Effector memory CD4-positive, alpha-beta T cell (primary cell): ENCODE data around the gene RAB10.
A peak's percentile ranks its signal among the peaks of the same experiment; 100 is the strongest.

ENCODE experiments used
- DNase-seq, 3 donors: peaks; one replicate each; pipeline ENCODE4 v3.0.0-alpha.2; 2020
- H3K27ac ChIP-seq: 2 replicates; pipeline ENCODE4 v1.7.0; 2013; ENCODE audit warnings: mild to moderate bottlenecking, low read length, moderate library complexity; ENCODE audit not compliant: insufficient read depth, poor library complexity, severe bottlenecking
- H3K27me3 ChIP-seq: replicated peaks from 2 replicates; pipeline ENCODE4 v1.7.0; 2013; ENCODE audit warnings: mild to moderate bottlenecking, low read length; ENCODE audit not compliant: insufficient read depth, control insufficient read depth, poor library complexity, severe bottlenecking
- H3K36me3 ChIP-seq: 2 replicates; pipeline ENCODE4 v1.7.0; 2013; ENCODE audit warnings: mild to moderate bottlenecking, low read length, moderate library complexity; ENCODE audit not compliant: control insufficient read depth, insufficient read depth
- H3K4me1 ChIP-seq: 2 replicates; pipeline ENCODE4 v1.7.0; 2013; ENCODE audit warnings: low read length, mild to moderate bottlenecking; ENCODE audit not compliant: control insufficient read depth, insufficient read depth, poor library complexity, severe bottlenecking
- H3K4me3 ChIP-seq: 2 replicates; pipeline ENCODE4 v1.7.0; 2013; ENCODE audit warnings: low read length, low read depth, mild to moderate bottlenecking; ENCODE audit not compliant: insufficient read depth, poor library complexity, severe bottlenecking
- H3K9me3 ChIP-seq: 2 replicates; pipeline ENCODE4 v1.7.0; 2013; ENCODE audit warnings: mild to moderate bottlenecking, low read length, moderate library complexity; ENCODE audit not compliant: control insufficient read depth

The RAB10 gene

GRCh38 chr2:26052740-26053139 lies 18.9 kb downstream of the RAB10 start:
- no peak for DNase-seq
- Histone ChIP-seq H3K27me3 (no peaks in the 10 kb centered on the region), H3K36me3 (no peaks in the 10 kb centered on the region), H3K4me3 (no peak overlapping the region), H3K9me3 (no peaks in the 10 kb centered on the region), H3K27ac (no peak overlapping the region), H3K4me1 (peaks cover 5% of the 10 kb centered on the region)

- DNase-seq: no peak
- Histone ChIP-seq H3K27ac (no peak overlapping the region), H3K4me3 (no peak overlapping the region), H3K9me3 (no peaks in the 10 kb centered on the region), H3K36me3 (no peaks in the 10 kb centered on the region), H3K27me3 (no peaks in the 10 kb centered on the region), H3K4me1 (peaks cover 5% of the 10 kb centered on the region)
Observed at GRCh38 chr2:26054598-26055348, 20.9 kb downstream of the RAB10 start.

- H3K4me1 ChIP-seq: no peaks in the 10 kb centered on the region
- H3K27ac ChIP-seq: no peak overlapping the region
- no peaks in the 10 kb centered on the region for H3K9me3 ChIP-seq
- DNase-seq: no peak
- no peaks in the 10 kb centered on the region for H3K27me3 ChIP-seq
- H3K36me3 ChIP-seq: peaks cover 4% of the 10 kb centered on the region
- no peak overlapping the region for H3K4me3 ChIP-seq
Observed at GRCh38 chr2:26058390-26058789, 24.5 kb downstream of the RAB10 start.

- no peaks in the 10 kb centered on the region for H3K27me3 ChIP-seq
Observed at GRCh38 chr2:26059542-26059941, 25.7 kb downstream of the RAB10 start.

GRCh38 chr2:26061539-26061938 lies 27.7 kb downstream of the RAB10 start:
- Histone ChIP-seq H3K27me3 (no peaks in the 10 kb centered on the region), H3K4me3 (no peak overlapping the region), H3K36me3 (peaks cover 4% of the 10 kb centered on the region), H3K27ac (no peak overlapping the region), H3K4me1 (no peaks in the 10 kb centered on the region), H3K9me3 (no peaks in the 10 kb centered on the region)
- DNase-seq: no peak

More at GRCh38 chr2:26059542-26059941, 25.7 kb downstream of the RAB10 start:
- no peaks in the 10 kb centered on the region for H3K9me3 ChIP-seq
- H3K27ac ChIP-seq: no peak overlapping the region
- no peak overlapping the region for H3K4me3 ChIP-seq
- no peaks in the 10 kb centered on the region for H3K4me1 ChIP-seq
- H3K36me3 ChIP-seq: peaks cover 4% of the 10 kb centered on the region
- DNase-seq: no peak

- Histone ChIP-seq H3K36me3 (peaks cover 4% of the 10 kb centered on the region), H3K4me3 (no peak overlapping the region), H3K9me3 (no peaks in the 10 kb centered on the region), H3K27me3 (no peaks in the 10 kb centered on the region), H3K27ac (no peak overlapping the region), H3K4me1 (peaks cover 10% of the 10 kb centered on the region)
- DNase-seq: no peak
Observed at GRCh38 chr2:26064846-26065245, 31.0 kb downstream of the RAB10 start.

- Histone ChIP-seq H3K9me3 (no peaks in the 10 kb centered on the region), H3K36me3 (no peaks in the 10 kb centered on the region), H3K27me3 (no peaks in the 10 kb centered on the region), H3K4me3 (no peak overlapping the region), H3K27ac (no peak overlapping the region), H3K4me1 (peaks cover 10% of the 10 kb centered on the region)
- DNase-seq: no peak
Observed at GRCh38 chr2:26067186-26067974, 33.5 kb downstream of the RAB10 start.

GRCh38 chr2:26067980-26068507 lies 34.2 kb downstream of the RAB10 start:
- peaks cover 10% of the 10 kb centered on the region for H3K4me1 ChIP-seq

GRCh38 chr2:26068602-26069298 lies 34.9 kb downstream of the RAB10 start:
- H3K27me3 ChIP-seq: no peaks in the 10 kb centered on the region
- no peaks in the 10 kb centered on the region for H3K9me3 ChIP-seq
- DNase-seq: peak; percentile 13 to 17 (median 16)
- peaks cover 10% of the 10 kb centered on the region for H3K4me1 ChIP-seq
- H3K27ac ChIP-seq: no peak overlapping the region
- H3K36me3 ChIP-seq: no peaks in the 10 kb centered on the region
- no peak overlapping the region for H3K4me3 ChIP-seq

More at GRCh38 chr2:26067980-26068507, 34.2 kb downstream of the RAB10 start:
- Histone ChIP-seq H3K9me3 (no peaks in the 10 kb centered on the region), H3K27me3 (no peaks in the 10 kb centered on the region), H3K27ac (no peak overlapping the region), H3K36me3 (no peaks in the 10 kb centered on the region), H3K4me3 (no peak overlapping the region)
- no peak for DNase-seq
